ENCODE data around the gene FAM13C.
"Not testable (repeated sequence)": the region's sequence is repeated elsewhere in the genome, so short reads cannot be mapped to it uniquely, and the experiment has no call there.

The FAM13C gene

GRCh38 chr10:59225211-59225610 is 137.1 kb downstream of the FAM13C start:
- no peak for DNase-seq

GRCh38 chr10:59223597-59223996 is 138.8 kb downstream of the FAM13C start:
- DNase-seq = not testable (repeated sequence)

- no peak for DNase-seq
Measured at GRCh38 chr10:59222788-59223187, 139.6 kb downstream of the FAM13C start.

GRCh38 chr10:59216178-59216869 is 146.0 kb downstream of the FAM13C start:
- DNase-seq = no peak

- DNase-seq = no peak
Measured at GRCh38 chr10:59214160-59214559, 148.2 kb downstream of the FAM13C start.

GRCh38 chr10:59212301-59212798 is 150.0 kb downstream of the FAM13C start:
- no peak for DNase-seq

- DNase-seq = no peak
Measured at GRCh38 chr10:59206204-59206720, 156.1 kb downstream of the FAM13C start.
